Measurements from ENCODE around the gene GRID2. TPM values are rescaled to one million over a fixed set of nuclear protein-coding genes. Genes with fewer than 3 reads are reported as not detected.

Gene GRID2
- total RNA-seq, 1 donor from 2014 or later, result 11.6 TPM

- Mint-ChIP-seq H3K36me3 (ENCODE audit: low read depth, unreplicated experiment) (no peaks in the 10 kb centered on the region), H3K4me1 (ENCODE audit: unreplicated experiment) (peaks cover 4% of the 10 kb centered on the region), H3K27me3 (ENCODE audit: unreplicated experiment) (no peaks in the 10 kb centered on the region), H3K9me3 (ENCODE audit: unreplicated experiment) (no peaks in the 10 kb centered on the region), H3K27ac (ENCODE audit: unreplicated experiment) (no peak overlapping the region), H3K4me3 (ENCODE audit: unreplicated experiment) (no peak overlapping the region)
- DNase-seq (ENCODE audit: low spot score), result no peak
- TF ChIP-seq CTCF (IDR thresholded peaks at IDR 0.05; ENCODE audit: unreplicated experiment), result no peak
Observed at GRCh38 chr4:93478805-93479204, 1175.0 kb downstream of the GRID2 start.

GRCh38 chr4:93480452-93480851 is 1176.7 kb downstream of the GRID2 start:
- no peaks in the 10 kb centered on the region for H3K9me3 Mint-ChIP-seq (ENCODE audit: unreplicated experiment)
- H3K4me1 Mint-ChIP-seq (ENCODE audit: unreplicated experiment), result no peaks in the 10 kb centered on the region
- H3K4me3 Mint-ChIP-seq (ENCODE audit: unreplicated experiment), result no peak overlapping the region
- no peak overlapping the region for H3K27ac Mint-ChIP-seq (ENCODE audit: unreplicated experiment)
- H3K36me3 Mint-ChIP-seq (ENCODE audit: low read depth, unreplicated experiment), result no peaks in the 10 kb centered on the region
- DNase-seq (ENCODE audit: low spot score), result no peak
- H3K27me3 Mint-ChIP-seq (ENCODE audit: unreplicated experiment), result no peaks in the 10 kb centered on the region
- no peak for TF ChIP-seq CTCF (IDR thresholded peaks at IDR 0.05; ENCODE audit: unreplicated experiment)

GRCh38 chr4:93495346-93495745 is 1191.6 kb downstream of the GRID2 start:
- no peaks in the 10 kb centered on the region for H3K9me3 Mint-ChIP-seq (ENCODE audit: unreplicated experiment)
- H3K4me1 Mint-ChIP-seq (ENCODE audit: unreplicated experiment), result no peaks in the 10 kb centered on the region
- H3K27me3 Mint-ChIP-seq (ENCODE audit: unreplicated experiment), result no peaks in the 10 kb centered on the region
- no peak overlapping the region for H3K27ac Mint-ChIP-seq (ENCODE audit: unreplicated experiment)
- DNase-seq (ENCODE audit: low spot score), result no peak
- no peaks in the 10 kb centered on the region for H3K36me3 Mint-ChIP-seq (ENCODE audit: low read depth, unreplicated experiment)
- H3K4me3 Mint-ChIP-seq (ENCODE audit: unreplicated experiment), result no peak overlapping the region
- TF ChIP-seq CTCF (IDR thresholded peaks at IDR 0.05; ENCODE audit: unreplicated experiment), result no peak

GRCh38 chr4:93501244-93501643 is 1197.5 kb downstream of the GRID2 start:
- H3K27ac Mint-ChIP-seq (ENCODE audit: unreplicated experiment), result no peak overlapping the region
- H3K36me3 Mint-ChIP-seq (ENCODE audit: low read depth, unreplicated experiment), result no peaks in the 10 kb centered on the region
- no peak for DNase-seq (ENCODE audit: low spot score)
- no peak for TF ChIP-seq CTCF (IDR thresholded peaks at IDR 0.05; ENCODE audit: unreplicated experiment)
- no peak overlapping the region for H3K4me3 Mint-ChIP-seq (ENCODE audit: unreplicated experiment)
- H3K4me1 Mint-ChIP-seq (ENCODE audit: unreplicated experiment), result no peaks in the 10 kb centered on the region
- H3K27me3 Mint-ChIP-seq (ENCODE audit: unreplicated experiment), result no peaks in the 10 kb centered on the region
- H3K9me3 Mint-ChIP-seq (ENCODE audit: unreplicated experiment), result no peaks in the 10 kb centered on the region

- no peak for DNase-seq (ENCODE audit: low spot score)
- peaks cover 4% of the 10 kb centered on the region for H3K4me1 Mint-ChIP-seq (ENCODE audit: unreplicated experiment)
- H3K27ac Mint-ChIP-seq (ENCODE audit: unreplicated experiment), result no peak overlapping the region
- H3K4me3 Mint-ChIP-seq (ENCODE audit: unreplicated experiment), result no peak overlapping the region
- H3K9me3 Mint-ChIP-seq (ENCODE audit: unreplicated experiment), result no peaks in the 10 kb centered on the region
- H3K36me3 Mint-ChIP-seq (ENCODE audit: low read depth, unreplicated experiment), result no peaks in the 10 kb centered on the region
- no peak for TF ChIP-seq CTCF (IDR thresholded peaks at IDR 0.05; ENCODE audit: unreplicated experiment)
- no peaks in the 10 kb centered on the region for H3K27me3 Mint-ChIP-seq (ENCODE audit: unreplicated experiment)
Observed at GRCh38 chr4:93501946-93502345, 1198.2 kb downstream of the GRID2 start.
